HEK293 (cell line): ENCODE measurements around the gene SLC48A1.
"Not testable (repeated sequence)": the region's sequence is repeated elsewhere in the genome, so short reads cannot be mapped to it uniquely, and the experiment has no call there.

Source experiments
- CTCF ChIP-seq: fragments of 450-650 bp; formaldehyde crosslinking; IDR thresholded peaks from 2 replicates; pipeline ENCODE4 v1.5.1; 2016; ENCODE audit warnings: missing biosample characterization, missing genetic modification characterization
- GLI2 ChIP-seq: fragments of 450-650 bp; formaldehyde crosslinking; IDR thresholded peaks from 2 replicates; pipeline ENCODE4; 2017; ENCODE audit warnings: missing biosample characterization, missing genetic modification characterization, low read depth, borderline replicate concordance
- ZBTB20 ChIP-seq: fragments of 450-650 bp; formaldehyde crosslinking; IDR thresholded peaks from 2 replicates; pipeline ENCODE4 v1.5.1; 2016; ENCODE audit warnings: missing biosample characterization, missing genetic modification characterization
- ZBTB44 ChIP-seq: fragments of 450-650 bp; IDR thresholded peaks from 2 replicates; pipeline ENCODE4 v1.5.1; 2018; ENCODE audit warnings: missing biosample characterization, mild to moderate bottlenecking, missing genetic modification characterization
- ZFP3 ChIP-seq: fragments of 450-650 bp; formaldehyde crosslinking; IDR thresholded peaks from 2 replicates; pipeline ENCODE4 v1.5.1; 2016; ENCODE audit warnings: low read depth, missing biosample characterization, missing genetic modification characterization
- ZNF10 ChIP-seq: fragments of 450-650 bp; formaldehyde crosslinking; IDR thresholded peaks from 2 replicates; pipeline ENCODE4 v1.5.1; 2017; ENCODE audit warnings: missing biosample characterization, missing genetic modification characterization
- ZNF121 ChIP-seq: fragments of 450-650 bp; formaldehyde crosslinking; IDR thresholded peaks from 2 replicates; pipeline ENCODE4 v1.5.1; 2016; ENCODE audit warnings: missing biosample characterization, missing genetic modification characterization
- ZNF362 ChIP-seq: fragments of 450-650 bp; formaldehyde crosslinking; IDR thresholded peaks from 2 replicates; pipeline ENCODE4 v1.5.1; 2016; ENCODE audit warnings: missing biosample characterization, missing genetic modification characterization
- ZNF76 ChIP-seq: fragments of 450-650 bp; formaldehyde crosslinking; IDR thresholded peaks from 2 replicates; pipeline ENCODE4; 2016; ENCODE audit warnings: low read depth, missing biosample characterization, missing genetic modification characterization, borderline replicate concordance

GRCh38 chr12:47815447-47815846 is 42.4 kb downstream of the SLC48A1 start:
- TF ChIP-seq CTCF; GLI2 (tag by site-specific recombination); ZNF362 (tag by site-specific recombination); ZBTB44 (tag by site-specific recombination); ZNF10 (tag by site-specific recombination); ZNF121 (tag by site-specific recombination); ZBTB20 (tag by site-specific recombination); ZNF76 (tag by site-specific recombination); ZFP3: not testable (repeated sequence)
